NCI-H82 treated with DMSO at 0.1 percent for 48 hours (cell line): ENCODE data around the gene RTCA.
"Not testable (repeated sequence)": the region's sequence is repeated elsewhere in the genome, so short reads cannot be mapped to it uniquely, and the experiment has no call there.

Source experiments
- DNase-seq: peaks from one replicate; lab custom pipeline; 2025; ENCODE audit not compliant: unreplicated experiment; lab: John Stamatoyannopoulos, UW

The RTCA gene

GRCh38 chr1:100265931-100266740 lies at the start of gene RTCA:
TSS of gene RTCA (plus strand) at chr1:100266216. CDS start at chr1:100266376, 160 bp downstream.
- DNase-seq, result peak; percentile 86

GRCh38 chr1:100217834-100218233 lies 48.2 kb upstream of the RTCA start:
- no peak for DNase-seq

GRCh38 chr1:100219457-100219856 lies 46.6 kb upstream of the RTCA start:
- DNase-seq, result no peak

- DNase-seq, result no peak
Observed at GRCh38 chr1:100219883-100220282, 46.1 kb upstream of the RTCA start.

GRCh38 chr1:100222428-100222827 lies 43.6 kb upstream of the RTCA start:
- DNase-seq, result no peak

GRCh38 chr1:100229681-100230443 lies 36.2 kb upstream of the RTCA start:
- DNase-seq, result no peak

- DNase-seq, result no peak
Observed at GRCh38 chr1:100230765-100231164, 35.3 kb upstream of the RTCA start.

GRCh38 chr1:100231721-100232120 lies 34.3 kb upstream of the RTCA start:
- no peak for DNase-seq

- no peak for DNase-seq
Observed at GRCh38 chr1:100232156-100232555, 33.9 kb upstream of the RTCA start.

GRCh38 chr1:100233566-100233965 lies 32.5 kb upstream of the RTCA start:
- not testable (repeated sequence) for DNase-seq

GRCh38 chr1:100234432-100234831 lies 31.6 kb upstream of the RTCA start:
- no peak for DNase-seq

- no peak for DNase-seq
Observed at GRCh38 chr1:100237091-100237490, 28.9 kb upstream of the RTCA start.

- no peak for DNase-seq
Observed at GRCh38 chr1:100239961-100240360, 26.1 kb upstream of the RTCA start.

- no peak for DNase-seq
Observed at GRCh38 chr1:100240631-100241030, 25.4 kb upstream of the RTCA start.

GRCh38 chr1:100246738-100247137 lies 19.3 kb upstream of the RTCA start:
- no peak for DNase-seq

GRCh38 chr1:100249155-100249536 lies 16.9 kb upstream of the RTCA start:
- DNase-seq, result no peak

GRCh38 chr1:100249537-100250257 lies 16.3 kb upstream of the RTCA start, which contains the start of gene DBT:
TSS of gene DBT (minus strand) at chr1:100249834. CDS start at chr1:100249820, 14 bp downstream.
- DNase-seq, result peak; percentile 96

- DNase-seq, result no peak
Observed at GRCh38 chr1:100250264-100250663, 15.8 kb upstream of the RTCA start.

GRCh38 chr1:100250807-100251206 lies 15.2 kb upstream of the RTCA start:
- no peak for DNase-seq

GRCh38 chr1:100252901-100253300 lies 13.1 kb upstream of the RTCA start:
- DNase-seq, result no peak

- no peak for DNase-seq
Observed at GRCh38 chr1:100253552-100253951, 12.5 kb upstream of the RTCA start.
